NCI-H2227 treated with DMSO at 0.1 percent for 48 hours (cell line): Measurements from ENCODE around the gene NIPAL3.
"Not testable (repeated sequence)": the region's sequence is repeated elsewhere in the genome, so short reads cannot be mapped to it uniquely, and the experiment has no call there.

Experiments used
- DNase-seq: peaks from one replicate; lab custom pipeline; 2025; lab: John Stamatoyannopoulos, UW

The NIPAL3 gene

DNA sequence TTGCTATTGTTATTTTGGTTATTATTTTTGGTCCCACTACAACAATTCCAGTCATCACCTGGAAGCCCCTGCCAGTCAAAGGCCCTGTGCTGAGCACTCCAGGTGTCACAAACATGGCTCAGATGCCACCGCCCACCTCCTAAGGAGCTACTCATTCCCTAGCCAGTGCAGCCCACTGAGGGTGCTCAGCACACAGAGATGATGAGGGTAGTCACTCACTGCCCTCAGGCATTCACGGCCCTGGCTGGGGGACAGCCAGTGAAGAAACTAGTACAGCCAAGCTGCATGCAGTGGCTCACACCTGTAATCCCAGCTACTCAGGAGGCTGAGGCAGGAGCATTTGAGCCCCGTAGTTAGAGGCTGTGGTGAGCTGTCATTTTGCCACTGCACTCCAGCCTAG lies 42.3 kb downstream of the NIPAL3 start:
- no peak for DNase-seq

DNA sequence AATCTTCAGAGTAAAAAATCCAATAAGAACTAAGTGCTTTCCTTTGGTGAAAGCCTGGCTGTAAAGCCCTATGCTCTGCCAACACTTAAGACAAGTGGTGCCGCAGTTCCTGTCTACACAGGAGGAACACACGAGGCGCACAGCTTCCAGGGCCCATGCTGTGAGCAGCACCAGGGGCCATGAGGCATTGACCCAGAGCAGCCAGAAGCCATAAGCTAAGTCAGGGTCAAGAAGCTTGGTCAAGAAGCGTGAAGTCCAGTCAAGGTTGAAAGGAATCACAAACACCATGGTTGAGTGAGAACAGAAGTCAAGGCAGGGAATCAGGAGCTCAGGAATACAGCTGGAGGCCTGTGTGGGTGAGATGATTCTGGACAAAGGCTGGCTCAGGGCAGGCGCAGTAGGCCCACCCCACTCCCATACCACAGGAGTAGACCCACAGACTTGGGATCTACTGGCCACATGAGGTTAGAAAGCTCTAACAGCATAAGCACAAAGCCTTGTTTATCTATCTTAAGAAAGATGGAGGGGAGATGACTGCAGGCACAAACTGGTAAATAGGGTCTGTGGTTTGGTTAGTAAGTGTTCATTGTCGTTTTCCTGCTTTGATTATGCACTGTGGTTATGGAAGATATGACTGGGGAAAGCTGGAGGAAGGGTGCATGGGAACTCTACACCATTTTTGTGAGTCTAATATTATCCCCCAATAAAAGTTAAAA lies 44.1 kb downstream of the NIPAL3 start:
- DNase-seq: no peak

DNA sequence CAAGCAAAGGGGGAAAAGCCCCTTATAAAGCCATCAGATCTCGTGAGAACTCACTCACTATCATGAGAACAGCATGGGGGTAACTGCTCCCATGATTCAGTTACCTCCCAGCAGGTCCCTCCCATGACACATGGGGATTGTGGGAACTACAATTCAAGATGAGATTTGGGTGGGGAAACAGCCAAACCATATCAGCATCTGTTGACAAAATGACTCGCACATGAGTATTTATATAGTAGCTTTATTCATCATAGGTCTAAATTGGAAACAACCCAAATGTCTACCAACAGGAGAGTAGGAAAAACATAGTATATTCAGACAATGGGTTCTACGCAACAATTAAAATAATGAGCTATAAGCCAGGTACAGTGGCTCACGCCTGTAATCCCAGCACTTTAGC lies 46.5 kb downstream of the NIPAL3 start:
- DNase-seq: not testable (repeated sequence)

DNA sequence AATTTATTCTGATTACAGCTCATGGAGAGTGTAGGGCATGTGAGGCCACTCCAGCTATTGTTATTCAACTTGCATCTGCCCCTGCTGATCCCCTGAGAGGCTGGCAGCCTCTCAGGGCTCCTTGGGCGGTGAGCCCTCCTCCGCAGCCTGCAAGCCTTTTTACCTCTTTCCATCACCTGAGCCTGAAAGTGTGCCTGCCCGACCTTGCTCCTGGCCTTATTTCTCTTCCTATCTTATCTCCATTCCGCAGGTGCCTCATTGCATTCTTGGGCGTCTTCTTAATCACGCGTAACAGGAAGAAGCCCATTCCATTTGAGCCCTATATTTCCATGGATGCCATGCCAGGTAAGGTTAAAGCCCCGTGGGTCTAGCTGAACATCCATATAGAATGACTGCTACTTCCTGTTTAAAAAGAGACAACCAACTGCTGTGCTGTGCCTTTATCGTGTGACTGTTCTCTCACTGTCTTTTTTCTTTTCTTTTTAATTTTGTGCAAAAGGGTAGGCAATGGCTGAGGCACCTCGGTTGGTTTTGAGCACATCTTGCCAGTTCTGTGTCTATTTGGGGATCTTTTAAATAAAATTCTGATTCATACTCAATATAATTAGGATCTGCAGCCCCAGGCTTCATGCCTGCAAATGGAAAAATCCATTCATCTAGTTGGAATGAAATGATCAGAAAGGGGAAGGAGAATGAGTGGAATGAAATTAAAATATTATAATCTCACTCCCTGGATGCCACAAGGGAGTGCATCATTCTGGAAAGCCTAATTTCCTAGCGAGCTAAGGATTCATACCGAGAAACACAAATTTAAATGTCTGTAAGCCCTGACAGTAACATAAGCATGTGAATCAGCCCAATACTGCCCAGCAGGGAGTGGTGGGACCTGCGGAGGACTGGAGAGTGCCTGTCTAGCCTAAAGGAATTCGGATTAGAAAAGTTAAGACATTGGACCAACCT lies 48.5 kb downstream of the NIPAL3 start:
- DNase-seq: peak; percentile 92

DNA sequence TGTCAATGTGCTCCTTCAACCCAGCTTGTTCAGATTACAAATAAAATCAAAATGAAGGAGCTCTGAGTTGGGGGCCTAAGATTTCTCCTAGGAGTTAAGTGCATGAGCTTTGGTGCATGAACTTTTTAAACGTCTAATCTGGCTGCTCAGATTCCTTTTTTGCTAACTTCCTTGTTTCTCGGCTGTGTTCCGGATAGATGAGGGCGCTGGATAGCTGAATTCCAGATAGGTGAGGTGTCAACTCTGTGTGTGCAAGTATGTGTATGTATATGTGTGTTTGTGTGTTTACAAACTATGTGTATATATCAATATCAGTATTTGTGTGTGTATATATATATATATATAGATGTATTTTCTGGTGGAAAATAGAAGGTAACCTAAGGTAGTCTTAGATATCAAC lies 49.5 kb downstream of the NIPAL3 start:
- DNase-seq: no peak

DNA sequence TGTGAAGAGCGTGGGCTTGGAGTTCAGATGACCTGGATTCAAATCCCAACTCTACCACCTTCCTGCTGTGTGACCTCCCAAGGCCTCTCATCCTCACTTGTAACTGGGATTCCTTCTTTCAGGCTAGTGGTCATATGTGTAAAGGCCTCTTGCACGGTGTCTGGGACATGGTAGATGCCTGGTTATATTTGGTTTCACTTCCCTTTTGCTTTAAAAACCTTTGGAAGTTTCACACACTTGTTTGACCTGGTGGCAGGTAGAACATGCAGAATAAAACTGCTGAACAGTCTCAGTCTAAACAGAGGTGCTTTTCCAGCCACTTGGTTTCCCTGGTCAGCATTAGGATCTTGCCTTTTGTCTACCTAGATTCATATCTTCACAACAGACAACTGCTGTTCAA lies 50.0 kb downstream of the NIPAL3 start:
- no peak for DNase-seq

DNA sequence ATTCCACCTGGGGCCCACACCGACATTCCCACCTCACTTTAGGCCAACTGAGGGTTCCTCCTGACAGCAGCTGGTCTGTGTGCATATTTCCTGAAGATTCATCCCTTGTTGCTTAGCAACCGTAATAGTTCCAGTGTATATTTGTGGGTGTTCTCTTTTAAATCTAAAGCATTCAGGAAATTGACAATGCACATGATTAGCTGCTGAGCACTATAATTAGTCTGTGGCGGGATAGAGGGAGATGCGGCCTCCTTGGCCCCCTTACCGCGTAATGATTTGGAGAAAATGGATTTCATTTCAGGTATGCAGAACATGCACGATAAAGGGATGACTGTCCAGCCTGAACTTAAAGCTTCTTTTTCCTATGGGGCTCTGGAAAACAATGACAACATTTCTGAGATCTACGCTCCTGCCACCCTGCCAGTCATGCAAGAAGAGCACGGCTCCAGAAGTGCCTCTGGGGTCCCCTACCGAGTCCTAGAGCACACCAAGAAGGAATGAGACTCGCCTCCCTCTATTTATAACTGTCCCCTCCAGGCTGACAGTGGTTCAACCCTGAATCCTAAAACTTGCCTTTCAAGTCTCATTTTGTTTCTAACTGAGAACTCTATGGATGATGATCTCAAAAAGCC lies 53.2 kb downstream of the NIPAL3 start:
- peak; percentile 72 for DNase-seq

DNA sequence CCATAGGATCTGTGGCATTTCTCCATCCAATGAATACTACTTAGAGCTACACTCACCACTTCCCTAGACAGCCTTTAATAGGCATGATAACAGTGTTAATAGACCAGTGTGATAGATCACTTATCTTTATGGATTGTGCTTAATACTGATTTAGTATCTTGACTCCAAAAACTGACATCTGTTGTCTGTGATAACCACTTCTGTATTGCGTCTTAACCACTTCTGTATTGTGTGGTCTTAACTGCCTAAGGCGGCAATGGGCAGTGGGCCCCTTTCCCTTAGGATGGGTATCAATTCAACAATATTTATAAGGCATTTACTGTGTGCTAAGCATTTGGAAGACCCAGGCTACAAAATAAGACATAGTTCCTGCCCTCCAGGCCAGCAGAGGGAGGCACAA lies 55.0 kb downstream of the NIPAL3 start:
- no peak for DNase-seq

DNA sequence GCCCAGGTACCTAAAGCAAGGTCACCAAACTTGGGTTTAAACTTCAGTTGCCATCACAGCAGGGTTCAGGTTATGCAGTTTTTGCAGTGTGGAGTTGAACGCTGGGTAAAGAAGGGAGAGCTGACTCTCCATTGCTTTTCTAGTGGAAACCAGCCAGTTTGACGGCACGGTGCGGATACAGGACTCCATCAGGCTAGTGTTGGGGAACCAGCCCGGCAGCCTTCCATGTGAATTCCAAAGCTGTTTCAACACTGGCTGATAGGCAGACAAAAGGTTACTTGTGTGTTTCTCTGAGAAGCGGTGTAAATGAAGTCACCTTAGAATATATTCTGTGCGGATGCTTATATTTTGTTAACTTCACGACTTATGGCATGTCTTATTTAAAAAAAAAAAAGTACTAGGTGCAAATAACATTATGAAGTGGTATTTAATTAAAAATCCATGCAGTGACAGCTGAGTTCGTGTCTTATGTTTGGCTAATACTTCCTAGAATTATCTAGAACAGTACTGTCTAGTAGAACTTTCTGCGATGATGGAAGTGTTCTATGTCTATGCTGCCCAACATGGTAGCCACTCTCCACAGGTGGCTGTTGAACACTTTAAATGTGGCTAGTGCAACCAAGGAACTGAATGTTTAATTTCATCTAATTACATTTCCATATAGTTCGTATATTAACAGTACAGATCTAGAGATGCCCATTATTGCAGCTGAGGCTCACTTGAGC lies 57.1 kb downstream of the NIPAL3 start:
- DNase-seq: no peak

DNA sequence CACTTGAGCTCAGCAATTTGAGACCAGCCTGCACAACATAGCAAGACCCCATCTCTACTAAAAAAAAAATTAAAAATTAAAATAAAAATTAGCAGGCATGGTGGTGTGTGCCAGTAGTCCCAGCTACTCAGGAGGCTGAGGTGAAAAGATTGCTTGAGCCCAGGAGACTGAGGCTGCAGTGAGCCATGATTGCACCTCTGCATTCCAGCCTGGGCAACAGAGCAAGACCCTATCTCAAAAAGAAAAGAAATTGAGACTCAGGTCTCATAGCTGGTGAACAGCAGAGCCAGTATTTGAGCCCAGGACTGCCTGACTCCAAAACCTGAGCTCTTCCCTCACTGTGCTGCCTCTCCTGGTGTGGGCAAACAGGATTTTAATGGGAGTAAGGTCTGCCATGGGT lies 58.6 kb downstream of the NIPAL3 start:
- no peak for DNase-seq

DNA sequence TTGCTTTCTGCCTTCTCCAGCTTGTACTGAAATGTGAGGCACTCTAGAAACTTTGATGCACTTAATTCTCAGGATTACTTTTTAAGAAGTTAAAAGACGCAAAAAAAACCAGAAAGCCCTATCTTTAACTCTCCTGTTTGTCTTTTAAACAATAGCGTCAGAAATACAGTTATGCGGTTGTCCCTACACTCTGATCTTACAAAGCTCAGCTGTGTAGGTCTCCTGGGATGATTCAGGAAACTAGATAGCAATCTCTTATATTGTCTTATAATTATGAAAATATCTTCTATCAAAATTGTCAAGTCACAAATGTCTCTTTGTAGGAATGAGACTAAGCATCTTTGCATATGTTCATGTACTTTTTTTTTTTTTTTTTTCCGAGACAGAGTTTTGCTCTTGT lies 60.1 kb downstream of the NIPAL3 start:
- DNase-seq: no peak

DNA sequence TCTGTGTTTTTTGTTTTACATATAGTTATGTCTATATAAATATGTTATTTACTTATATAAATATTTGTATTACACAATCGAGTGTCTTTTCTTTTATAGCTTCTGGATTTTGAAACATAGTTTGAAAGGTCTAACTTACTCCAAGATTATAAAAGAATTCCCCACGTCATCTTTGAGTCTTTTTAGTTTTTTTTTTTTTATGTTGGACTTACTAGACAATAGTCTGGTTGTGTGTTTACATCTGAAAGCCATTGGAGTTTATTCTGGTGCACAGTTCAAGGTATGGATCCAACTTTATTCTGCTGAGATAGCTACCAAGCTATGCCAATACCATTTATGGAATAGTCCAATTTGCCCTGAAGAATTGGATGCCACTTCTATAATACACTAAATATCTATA lies 61.0 kb downstream of the NIPAL3 start:
- DNase-seq: no peak

DNA sequence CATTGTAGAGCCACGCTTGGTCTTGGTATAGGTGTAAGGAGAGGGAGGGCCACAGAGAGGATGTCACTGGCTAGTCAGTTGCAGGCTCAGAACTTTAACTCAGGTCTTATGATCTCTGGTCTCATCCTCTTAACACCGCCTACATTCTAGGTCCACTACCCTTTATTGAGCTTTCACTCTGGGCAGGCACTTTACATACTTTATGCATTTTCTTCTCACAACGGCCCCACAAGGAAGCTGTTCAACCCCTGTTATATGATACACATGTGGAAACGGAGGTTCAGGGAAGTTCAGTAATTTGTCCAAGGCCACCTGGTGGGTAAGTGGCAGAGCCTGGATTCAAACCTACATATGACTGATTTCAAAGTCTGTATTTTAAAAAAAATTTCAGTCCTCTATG lies 61.7 kb downstream of the NIPAL3 start:
- no peak for DNase-seq

DNA sequence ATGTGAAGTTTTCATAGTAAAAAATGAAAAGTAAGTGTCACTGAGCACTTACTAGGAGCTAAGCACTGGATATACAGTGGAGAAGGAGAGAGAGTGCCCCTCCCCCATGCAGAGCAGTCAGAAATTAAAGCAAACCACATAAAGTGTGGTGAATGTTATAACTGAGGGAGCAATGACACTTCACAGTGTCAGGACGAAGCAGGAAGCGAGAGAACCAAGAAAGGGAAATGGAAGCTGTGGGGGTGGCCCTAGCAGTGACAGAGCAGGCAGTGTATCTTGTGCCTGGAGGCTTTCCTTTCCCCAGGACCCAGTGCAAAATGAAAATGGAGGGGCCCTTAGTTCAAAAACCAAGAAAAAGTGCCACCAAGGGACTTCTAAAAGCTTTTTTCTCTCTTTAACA lies 65.5 kb downstream of the NIPAL3 start:
- no peak for DNase-seq

DNA sequence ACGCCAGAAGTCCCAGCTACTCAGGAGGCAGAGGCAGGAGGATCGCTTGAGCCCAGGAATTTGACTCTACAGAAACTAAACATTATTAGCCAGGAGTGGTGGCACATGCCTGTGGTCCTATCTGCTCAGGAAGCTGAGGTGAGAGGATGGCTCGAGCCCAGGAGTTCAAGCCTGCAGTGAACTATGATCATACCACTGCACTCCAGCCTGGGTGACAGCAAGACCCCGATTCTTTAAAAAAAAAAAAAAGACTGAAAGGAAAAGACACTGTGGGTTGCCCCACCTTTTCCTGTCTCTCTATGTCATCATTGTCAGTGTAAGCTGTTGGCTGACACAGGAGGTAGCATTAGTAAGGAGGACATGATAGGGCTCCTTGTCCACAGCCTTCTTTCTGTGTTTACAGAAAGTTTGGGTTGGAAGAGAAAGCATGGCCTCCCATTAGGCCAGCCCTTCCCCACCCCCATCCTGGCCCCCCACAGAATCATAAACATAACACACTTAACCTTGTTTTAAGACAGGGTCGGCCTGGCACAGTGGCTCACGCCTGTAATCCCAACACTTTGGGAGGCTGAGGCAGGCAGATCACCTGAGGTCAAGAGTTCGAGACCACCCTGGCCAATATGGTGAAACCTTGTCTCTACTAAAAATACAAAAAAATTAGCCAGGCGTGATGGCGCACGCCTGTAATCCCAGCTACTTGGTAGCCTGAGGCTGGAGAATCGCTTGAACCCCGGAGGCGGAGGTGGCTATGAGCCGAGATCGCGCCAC lies 66.4 kb downstream of the NIPAL3 start:
- DNase-seq: no peak

DNA sequence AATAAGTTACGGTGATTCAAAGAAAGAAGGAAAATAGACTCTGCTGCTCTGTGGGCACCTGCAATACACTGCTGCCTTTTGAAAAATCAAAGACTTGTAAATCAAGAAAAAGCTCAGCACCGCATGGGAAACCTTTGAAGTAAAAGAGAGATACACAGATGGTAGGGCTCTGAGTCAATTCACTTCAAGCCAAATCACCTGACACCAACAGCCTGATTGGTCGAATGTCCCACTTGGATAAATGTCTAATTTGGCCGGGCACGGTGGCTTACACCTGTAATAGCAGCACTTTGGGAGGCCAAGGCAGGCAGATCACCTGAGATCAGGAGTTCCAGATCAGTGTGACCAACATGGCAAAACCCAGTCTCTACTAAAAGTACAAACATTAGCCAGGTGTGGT lies 67.8 kb downstream of the NIPAL3 start:
- DNase-seq: no peak

DNA sequence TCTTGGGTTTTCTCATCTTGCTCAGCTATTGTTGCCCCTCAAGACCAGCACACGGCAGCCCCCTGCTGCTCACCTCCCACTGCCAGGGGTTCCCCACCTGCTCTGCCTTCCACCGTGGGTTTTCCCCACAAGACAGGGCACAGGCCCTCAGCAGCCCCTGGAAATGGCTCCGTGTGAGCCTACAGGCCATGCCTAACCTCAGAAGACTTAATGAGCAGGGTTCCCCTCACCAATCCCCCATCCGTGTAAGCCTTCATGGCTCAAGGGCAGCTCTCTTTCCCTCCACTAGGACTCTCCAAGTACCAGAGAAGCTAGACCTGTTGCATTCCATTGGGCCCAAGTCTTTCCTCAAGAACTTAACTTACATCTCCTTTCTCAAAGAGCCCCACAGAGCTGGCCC lies 68.6 kb downstream of the NIPAL3 start:
- DNase-seq: no peak

DNA sequence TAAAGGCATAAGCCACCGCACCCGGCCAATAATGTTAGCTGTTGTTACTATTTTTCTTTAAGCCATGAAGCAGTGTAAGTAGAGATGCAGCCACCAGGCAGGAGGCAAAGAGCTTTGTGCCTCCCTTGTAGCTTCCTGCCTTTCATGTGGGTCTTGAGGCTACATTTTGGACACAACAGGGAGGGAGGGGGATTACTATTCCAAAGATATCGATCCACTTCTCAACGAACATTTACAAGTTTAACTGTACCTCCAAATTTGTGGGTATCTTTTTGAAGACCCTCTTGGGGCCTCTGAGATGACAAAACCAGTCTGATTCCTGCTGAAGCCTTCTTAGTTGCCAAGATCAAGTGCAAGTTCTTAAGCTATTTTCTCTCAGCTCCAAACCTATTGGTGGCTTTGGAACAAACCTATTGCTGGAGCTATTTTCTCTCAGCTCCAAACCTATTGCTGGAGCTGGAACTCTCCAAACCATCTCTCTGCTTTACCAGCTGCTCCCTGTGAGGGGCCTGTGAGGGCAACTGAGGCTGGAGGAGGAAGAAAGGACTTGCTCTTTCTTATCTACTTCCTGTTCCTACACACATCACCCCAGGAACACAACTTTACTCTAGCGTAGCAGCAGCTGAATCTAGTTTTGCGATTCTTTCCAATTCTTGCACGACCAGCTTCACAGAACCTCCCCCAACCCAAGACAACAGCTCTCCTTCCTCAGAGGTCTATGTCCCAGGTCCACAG lies 70.9 kb downstream of the NIPAL3 start:
- no peak for DNase-seq

DNA sequence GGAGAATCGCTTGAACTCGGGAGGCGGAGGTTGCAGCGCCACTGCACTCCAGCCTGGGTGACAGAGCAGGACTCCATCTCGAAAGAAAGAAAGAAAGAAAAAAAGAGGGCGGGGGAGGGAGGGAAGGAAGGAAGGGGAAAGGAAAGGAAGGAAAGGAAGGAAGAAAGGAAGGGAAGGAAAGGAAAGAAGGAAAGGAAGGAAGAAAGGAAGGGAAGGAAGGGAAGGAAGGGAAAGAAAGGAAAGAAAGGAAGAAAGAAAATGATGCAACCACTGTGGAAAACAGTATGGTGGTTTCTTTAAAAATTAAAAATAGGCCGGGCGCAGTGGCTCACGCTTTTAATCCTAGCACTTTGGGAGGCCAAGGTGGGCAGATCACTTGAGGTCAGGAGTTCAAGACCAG lies 71.9 kb downstream of the NIPAL3 start:
- DNase-seq: no peak

DNA sequence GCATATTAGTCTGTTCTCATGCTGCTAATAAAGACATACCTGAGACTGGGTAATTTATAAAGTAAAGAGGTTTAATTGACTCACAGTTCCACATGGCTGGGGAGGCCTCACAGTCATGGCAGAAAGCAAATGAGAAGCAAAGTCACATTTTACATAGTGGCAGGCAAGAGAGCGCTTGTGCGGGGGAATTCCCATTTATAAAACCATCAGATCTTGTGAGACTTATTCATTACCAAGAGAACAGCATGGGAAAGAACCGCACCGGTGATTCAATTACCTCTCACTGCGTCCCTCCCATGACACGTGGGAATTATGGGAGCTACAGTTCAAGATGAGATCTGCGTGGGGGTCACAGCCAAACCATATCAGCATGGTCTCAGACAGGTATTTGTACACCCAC lies 72.6 kb downstream of the NIPAL3 start:
- DNase-seq: not testable (repeated sequence)

DNA sequence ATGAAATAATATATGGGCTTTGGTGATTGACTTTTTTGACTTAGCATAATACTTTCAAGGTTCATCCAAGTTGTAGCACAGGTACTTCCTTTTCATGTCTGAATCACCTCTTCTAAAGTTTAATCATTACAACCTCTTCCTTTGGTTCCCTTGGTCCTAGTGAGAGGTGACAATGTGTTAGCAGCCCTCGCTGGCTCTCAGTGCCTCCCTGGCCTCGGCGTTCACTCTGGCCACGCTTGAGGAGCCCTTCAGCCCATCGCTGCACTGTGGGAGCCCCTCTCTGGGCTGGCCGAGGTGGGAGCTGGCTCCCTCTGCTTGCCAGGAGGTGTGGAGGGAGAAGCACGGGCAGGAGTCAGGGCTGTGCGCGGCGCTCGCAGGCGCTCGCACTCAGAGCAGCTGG lies 74.1 kb downstream of the NIPAL3 start:
- DNase-seq: no peak
